ENCODE results near the gene MAPRE3.
A peak's percentile ranks its signal among the peaks of the same experiment; 100 is the strongest.
"Not testable (repeated sequence)": the region's sequence is repeated elsewhere in the genome, so short reads cannot be mapped to it uniquely, and the experiment has no call there.

Gene MAPRE3

DNA sequence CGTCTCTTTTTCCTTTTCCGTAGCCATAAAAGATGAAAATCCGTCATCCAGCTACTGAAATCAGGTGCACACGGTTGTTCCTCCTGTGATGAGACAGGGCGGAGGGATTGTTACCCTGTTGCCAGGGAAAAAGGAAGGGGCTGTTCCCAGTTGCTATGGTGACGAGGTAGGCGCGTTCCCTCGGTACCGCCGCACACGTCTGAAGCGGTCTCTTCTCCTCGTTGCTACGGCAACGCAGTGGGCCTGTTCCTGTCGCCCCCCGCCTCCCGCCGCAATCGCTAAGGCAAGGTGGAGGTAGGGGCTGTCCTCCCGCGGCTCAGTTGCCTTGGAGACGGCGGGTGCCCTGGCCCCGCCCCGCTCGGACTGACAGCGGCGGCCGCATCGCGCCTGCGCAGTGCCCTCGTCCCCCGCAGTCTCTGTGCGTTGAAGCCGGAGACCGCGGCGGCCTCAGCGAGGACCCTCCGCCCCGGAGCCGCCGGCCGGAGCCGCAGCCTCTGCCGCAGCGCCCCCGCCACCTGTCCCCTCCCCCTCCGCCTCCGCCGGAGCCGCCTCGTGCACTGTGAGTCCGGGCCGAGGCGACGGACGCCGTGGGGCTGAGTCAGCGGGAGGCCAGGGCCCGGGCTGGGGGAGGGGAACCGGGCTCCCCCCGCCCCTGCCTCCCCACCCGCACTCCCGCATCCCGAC, at the start of gene MAPRE3:
Gene MAPRE3, plus strand, starts transcription at position 394 of the 684 bp plus-strand sequence. CDS start 51,582 bp downstream, outside the sequence.
- TF ChIP-seq, protein P1, sequence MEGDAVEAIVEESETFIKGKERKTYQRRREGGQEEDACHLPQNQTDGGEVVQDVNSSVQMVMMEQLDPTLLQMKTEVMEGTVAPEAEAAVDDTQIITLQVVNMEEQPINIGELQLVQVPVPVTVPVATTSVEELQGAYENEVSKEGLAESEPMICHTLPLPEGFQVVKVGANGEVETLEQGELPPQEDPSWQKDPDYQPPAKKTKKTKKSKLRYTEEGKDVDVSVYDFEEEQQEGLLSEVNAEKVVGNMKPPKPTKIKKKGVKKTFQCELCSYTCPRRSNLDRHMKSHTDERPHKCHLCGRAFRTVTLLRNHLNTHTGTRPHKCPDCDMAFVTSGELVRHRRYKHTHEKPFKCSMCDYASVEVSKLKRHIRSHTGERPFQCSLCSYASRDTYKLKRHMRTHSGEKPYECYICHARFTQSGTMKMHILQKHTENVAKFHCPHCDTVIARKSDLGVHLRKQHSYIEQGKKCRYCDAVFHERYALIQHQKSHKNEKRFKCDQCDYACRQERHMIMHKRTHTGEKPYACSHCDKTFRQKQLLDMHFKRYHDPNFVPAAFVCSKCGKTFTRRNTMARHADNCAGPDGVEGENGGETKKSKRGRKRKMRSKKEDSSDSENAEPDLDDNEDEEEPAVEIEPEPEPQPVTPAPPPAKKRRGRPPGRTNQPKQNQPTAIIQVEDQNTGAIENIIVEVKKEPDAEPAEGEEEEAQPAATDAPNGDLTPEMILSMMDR (conservative IDR thresholded peaks at IDR 0.05) = no peak
- TF ChIP-seq ZFX (IDR thresholded peaks at IDR 0.05) = peak; percentile 30; the same call in 1 of the 2 replicates
- H3K27ac ChIP-seq = peak within 1 kb of the TSS; percentile 66

DNA sequence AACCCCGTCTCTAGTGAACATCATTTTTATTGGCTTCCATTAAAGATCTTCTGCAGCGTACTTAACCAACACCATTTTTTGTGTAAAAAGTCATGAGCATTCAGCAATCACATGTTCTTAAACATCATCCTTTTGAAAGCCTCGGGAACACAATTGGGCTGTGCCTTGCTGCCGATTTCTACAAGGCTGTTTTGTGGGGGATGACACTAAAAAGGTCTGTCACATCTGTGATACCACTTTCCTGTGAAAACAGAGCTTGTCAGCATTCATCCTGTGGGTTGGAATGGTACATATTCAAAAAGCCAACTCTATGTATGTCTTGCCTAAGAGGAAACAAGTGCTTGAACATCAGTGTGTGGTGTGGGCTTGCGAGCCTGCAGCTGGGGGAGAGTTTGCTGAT, 49.1 kb upstream of the MAPRE3 start:
- no peak overlapping the region for H3K27ac ChIP-seq
- TF ChIP-seq, protein P1 (conservative IDR thresholded peaks at IDR 0.05) = no peak
- TF ChIP-seq ZFX (IDR thresholded peaks at IDR 0.05) = no peak

DNA sequence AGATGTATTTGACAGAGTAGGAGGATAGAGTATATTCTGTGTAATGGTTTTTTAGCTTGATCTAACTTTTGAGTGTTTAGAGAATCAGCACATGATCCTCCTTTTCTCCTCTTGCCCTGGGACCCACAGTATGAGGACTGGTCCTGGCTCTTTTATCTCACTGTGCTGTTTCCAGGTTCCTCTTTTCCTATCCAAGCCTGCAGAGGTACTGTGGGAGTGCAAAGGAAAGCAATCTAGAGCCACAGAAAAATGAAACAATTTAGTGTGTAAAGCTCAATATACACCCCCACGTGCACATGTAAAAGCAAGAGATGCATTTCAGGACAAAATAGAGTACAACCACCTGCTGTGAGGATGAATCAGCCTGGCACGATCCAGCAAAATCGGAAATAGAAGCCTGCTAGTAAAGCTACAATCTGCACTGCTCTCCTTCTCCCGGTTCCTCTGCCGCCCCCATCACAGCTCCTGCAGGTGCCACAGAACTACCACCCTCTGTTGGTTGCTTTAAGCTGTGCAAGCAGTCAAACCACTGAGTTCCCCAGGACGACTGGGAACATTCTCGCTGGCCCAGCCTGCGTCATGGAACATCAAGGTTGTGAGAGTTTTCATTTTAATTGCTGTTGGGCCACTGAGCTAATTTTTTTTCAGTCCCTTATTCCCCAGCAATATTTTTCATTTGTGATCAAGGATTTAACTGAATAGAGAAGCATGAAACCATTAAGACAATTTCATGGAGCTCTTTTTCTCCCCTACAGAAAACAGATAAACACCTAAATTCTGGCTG, 47.8 kb upstream of the MAPRE3 start:
- no peak for TF ChIP-seq ZFX (IDR thresholded peaks at IDR 0.05)
- TF ChIP-seq, protein P1 (conservative IDR thresholded peaks at IDR 0.05) = peak; percentile 84

DNA sequence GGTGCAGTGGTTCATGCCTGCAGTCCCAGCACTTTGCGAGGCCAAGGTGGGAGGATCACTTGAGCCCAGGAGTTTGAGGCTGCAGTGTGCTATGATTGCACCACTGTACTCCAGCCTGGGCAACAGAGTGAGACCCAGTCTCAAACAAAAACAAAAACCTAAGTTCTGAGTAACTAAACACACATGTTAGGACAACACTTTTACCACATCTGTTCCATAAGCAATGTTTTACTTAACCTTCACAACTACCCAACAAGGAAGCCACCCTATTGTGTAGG, 47.3 kb upstream of the MAPRE3 start:
- H3K27ac ChIP-seq = not testable (repeated sequence)

More for the DNA sequence above, 47.8 kb upstream of the MAPRE3 start:
- no peak overlapping the region for H3K27ac ChIP-seq

DNA sequence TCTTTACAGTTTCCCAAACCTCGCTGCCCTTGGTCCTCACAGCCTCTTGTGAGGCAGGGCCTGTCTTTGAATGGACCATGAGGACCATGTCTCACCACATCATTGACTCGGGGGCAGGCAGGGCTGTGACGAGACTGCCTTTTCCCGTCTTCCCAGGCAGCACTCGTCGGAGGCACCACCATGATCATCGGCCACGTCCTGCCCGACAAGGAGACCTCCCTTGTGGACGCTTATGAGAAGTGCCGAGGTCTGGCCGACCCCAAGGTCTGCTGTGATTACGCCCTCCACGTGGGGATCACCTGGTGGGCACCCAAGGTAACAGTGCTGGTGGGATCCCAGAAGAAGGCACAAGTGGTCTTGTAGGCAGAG, 45.7 kb upstream of the MAPRE3 start:
- H3K27ac ChIP-seq = no peak overlapping the region
- TF ChIP-seq, protein P1 (conservative IDR thresholded peaks at IDR 0.05) = no peak
- TF ChIP-seq ZFX (IDR thresholded peaks at IDR 0.05) = no peak

DNA sequence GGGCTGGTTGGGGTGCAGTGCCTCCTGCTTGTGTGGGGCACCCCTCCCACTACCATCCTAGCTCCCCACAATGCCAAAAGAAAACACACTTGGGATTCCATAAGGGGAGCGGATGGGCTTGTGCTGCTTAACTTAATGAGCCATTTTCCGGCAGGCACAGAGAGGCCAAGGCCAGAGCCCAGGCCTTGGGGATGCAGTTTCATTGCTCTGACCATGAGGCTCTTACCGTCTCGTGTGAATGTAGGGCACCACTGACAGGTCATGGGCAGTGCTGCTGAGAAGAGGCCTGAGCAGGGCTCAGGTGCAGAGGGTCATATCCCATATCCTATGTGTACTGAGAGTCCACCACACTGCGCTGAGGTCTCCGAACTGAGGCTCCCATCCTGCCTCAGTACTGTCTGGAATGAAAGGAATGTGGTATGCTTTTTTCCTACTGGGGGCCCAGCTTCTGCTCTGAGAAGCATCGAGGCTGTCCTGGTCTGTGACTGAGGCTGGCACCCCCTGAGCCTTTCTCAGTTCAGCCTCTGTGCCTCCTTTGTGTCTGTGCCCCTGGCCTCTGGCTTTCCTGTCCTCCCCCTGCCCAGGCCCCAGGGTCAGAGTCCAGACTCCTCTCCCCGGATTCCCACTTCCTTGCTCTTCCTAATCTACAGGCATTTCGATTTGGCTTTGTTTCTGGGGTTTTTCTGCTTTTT, 45.2 kb upstream of the MAPRE3 start:
- H3K27ac ChIP-seq = no peak overlapping the region
- no peak for TF ChIP-seq ZFX (IDR thresholded peaks at IDR 0.05)
- TF ChIP-seq, protein P1 (conservative IDR thresholded peaks at IDR 0.05) = no peak

DNA sequence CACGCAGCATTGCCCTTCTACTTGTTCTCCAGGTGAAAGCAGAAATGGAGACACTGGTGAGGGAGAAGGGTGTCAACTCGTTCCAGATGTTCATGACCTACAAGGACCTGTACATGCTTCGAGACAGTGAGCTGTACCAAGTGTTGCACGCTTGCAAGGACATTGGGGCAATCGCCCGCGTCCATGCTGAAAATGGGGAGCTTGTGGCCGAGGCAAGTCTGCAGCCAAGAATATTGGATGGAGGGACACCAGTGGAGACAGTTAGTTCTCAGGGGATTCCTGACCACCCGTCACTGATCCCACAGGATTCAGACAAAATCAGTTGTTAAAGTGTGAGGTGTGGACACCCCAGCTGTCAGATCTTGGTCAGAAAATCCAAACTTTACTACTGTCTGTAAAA, 43.2 kb upstream of the MAPRE3 start:
- no peak for TF ChIP-seq ZFX (IDR thresholded peaks at IDR 0.05)
- TF ChIP-seq, protein P1 (conservative IDR thresholded peaks at IDR 0.05) = no peak
- no peak overlapping the region for H3K27ac ChIP-seq

Data from C4-2B (cell line).